CD4-positive, alpha-beta T cell treated with Interleukin-21 for 1 hour (primary cell): ENCODE results near the gene C2orf81.
A peak's percentile ranks its signal among the peaks of the same experiment; 100 is the strongest.
"Not testable (repeated sequence)": the region's sequence is repeated elsewhere in the genome, so short reads cannot be mapped to it uniquely, and the experiment has no call there.

Experiments
- DNase-seq: peaks from one replicate; pipeline ENCODE4 v3.0.0-alpha.2; 2020

The C2orf81 gene

GRCh38 chr2:74442483-74443297 lies 21.3 kb upstream of the C2orf81 start:
- DNase-seq = not testable (repeated sequence)

- peak; percentile 44 for DNase-seq
Observed at GRCh38 chr2:74441690-74442482, 20.5 kb upstream of the C2orf81 start, which contains the start of gene RTKN. RTKN (minus strand) TSS chr2:74441937; CDS start chr2:74441816, 121 bp downstream.

GRCh38 chr2:74441170-74441689 lies 19.8 kb upstream of the C2orf81 start:
- DNase-seq = no peak

- DNase-seq = peak; percentile 47
Observed at GRCh38 chr2:74440378-74441169, 19.2 kb upstream of the C2orf81 start.

- DNase-seq = no peak
Observed at GRCh38 chr2:74439803-74440377, 18.5 kb upstream of the C2orf81 start.

GRCh38 chr2:74439373-74439772 lies 18.0 kb upstream of the C2orf81 start:
- no peak for DNase-seq

- DNase-seq = no peak
Observed at GRCh38 chr2:74438248-74438647, 16.8 kb upstream of the C2orf81 start.

- DNase-seq = no peak
Observed at GRCh38 chr2:74436848-74437695, 15.7 kb upstream of the C2orf81 start.

- DNase-seq = no peak
Observed at GRCh38 chr2:74436111-74436805, 14.8 kb upstream of the C2orf81 start.

GRCh38 chr2:74430502-74430901 lies 9.1 kb upstream of the C2orf81 start:
- no peak for DNase-seq

- no peak for DNase-seq
Observed at GRCh38 chr2:74429487-74430451, 8.3 kb upstream of the C2orf81 start.

- DNase-seq = no peak
Observed at GRCh38 chr2:74428675-74429074, 7.3 kb upstream of the C2orf81 start.

- DNase-seq = no peak
Observed at GRCh38 chr2:74427551-74427950, 6.1 kb upstream of the C2orf81 start.

- DNase-seq = no peak
Observed at GRCh38 chr2:74426181-74426758, 4.9 kb upstream of the C2orf81 start.

- DNase-seq = no peak
Observed at GRCh38 chr2:74425523-74425922, 4.1 kb upstream of the C2orf81 start.

GRCh38 chr2:74424995-74425406 lies 3.6 kb upstream of the C2orf81 start:
- no peak for DNase-seq

GRCh38 chr2:74424139-74424992 lies 2.9 kb upstream of the C2orf81 start:
- no peak for DNase-seq
